Panc1 (cell line): ENCODE data around the gene FGGY. TPM values are rescaled to one million over a fixed set of nuclear protein-coding genes. Genes with fewer than 3 reads are reported as not detected.

Experiments used
- ATAC-seq: fragments of 200-7000 bp; cut with Tn5 transposase; 2 replicates; pipeline ENCODE4 v1.9.1; 2020; ENCODE audit warnings: mild to moderate bottlenecking, moderate library complexity
- BruUV-seq: library from RNA; stranded (reverse); fragments of 400-500 nt; replicated peaks from 2 replicates; lab custom pipeline; 2021; lab: Mats Ljungman, UMichigan
- CTCF ChIA-PET: fragments of 300-600 bp; sonication (Branson Sonifier 250); formaldehyde crosslinking; loops from one replicate; lab custom pipeline; 2022; ENCODE audit warnings: antibody characterized with exemption; lab: Charles Lee
- POLR2A ChIA-PET: fragments of 300-600 bp; sonication (Branson Sonifier 250); formaldehyde crosslinking; loops from one replicate; lab custom pipeline; 2022; ENCODE audit warnings: antibody characterized with exemption; lab: Charles Lee
- DNase-seq: peaks from one replicate; pipeline ENCODE4 v3.0.0-alpha.2; 2010; ENCODE audit warnings: low read depth, low spot score
- H3K27ac ChIP-seq: 2 replicates; pipeline ENCODE4 v1.5.1; 2011; ENCODE audit warnings: mild to moderate bottlenecking, low read length, inconsistent platforms
- H3K27me3 ChIP-seq: fragments of 200-500 bp; sonication (Bioruptor generic); 2 replicates; pipeline ENCODE4 v1.6.0; 2014; ENCODE audit warnings: low read length, inconsistent platforms; ENCODE audit not compliant: control insufficient read depth, insufficient read depth
- H3K36me3 ChIP-seq: fragments of 200-500 bp; sonication (Bioruptor generic); 2 replicates; pipeline ENCODE4 v1.5.1; 2014; ENCODE audit warnings: inconsistent platforms, mild to moderate bottlenecking, low read length, moderate library complexity; ENCODE audit not compliant: control insufficient read depth, insufficient read depth
- H3K4me1 ChIP-seq: 2 replicates; pipeline ENCODE4 v1.5.1; 2011; ENCODE audit warnings: inconsistent platforms, mild to moderate bottlenecking, low read length, moderate library complexity; ENCODE audit not compliant: control insufficient read depth, insufficient read depth
- H3K4me3 ChIP-seq, 2 experiments: 2 replicates each; pipeline ENCODE4 v1.5.1; 2011 to 2012; ENCODE audit warnings: low read depth in 2 of 2, low read length in 2 of 2, mild to moderate bottlenecking in 2 of 2, inconsistent platforms in 1 of 2, moderate library complexity in 1 of 2
- H3K9me3 ChIP-seq: fragments of 200-500 bp; sonication (Bioruptor generic); 2 replicates; pipeline ENCODE4 v1.5.1; 2014; ENCODE audit warnings: low read depth, mild to moderate bottlenecking, inconsistent platforms, low read length, moderate library complexity; ENCODE audit not compliant: control insufficient read depth, insufficient read depth
- POLR2AphosphoS5 ChIP-seq: IDR thresholded peaks from 2 replicates; pipeline ENCODE4 v1.6.1; 2012; ENCODE audit warnings: mild to moderate bottlenecking, low read depth, low read length, moderate library complexity
- SIN3A ChIP-seq: IDR thresholded peaks from 2 replicates; pipeline ENCODE4 v1.6.1; 2012; ENCODE audit warnings: low read depth, mild to moderate bottlenecking, low read length, moderate library complexity, borderline replicate concordance; ENCODE audit not compliant: insufficient read depth
- TCF7L2 ChIP-seq: IDR thresholded peaks from 2 replicates; pipeline ENCODE4 v1.6.1; 2011; ENCODE audit warnings: mild to moderate bottlenecking, low read depth, low read length, inconsistent platforms
- in situ Hi-C: cut with HindIII; loops from 2 replicates; pipeline ENCODE4 v1.10.0; 2016; ENCODE audit warnings: low sequenced_read_pairs, low pct_unique_long_range_greater_than_20kb
- intact Hi-C: fragments of 100-400 bp; cut with micrococcal nuclease; formaldehyde crosslinking; loops from one replicate; pipeline ENCODE4 v1.10.0; 2022; ENCODE audit not compliant: unreplicated experiment
- total RNA-seq: library from RNA; stranded (reverse); gene quantifications from one replicate; pipeline ENCODE4 v1.2.1, GENCODE V29; 2021; ENCODE audit not compliant: unreplicated experiment
- TF ChIP-seq, protein P1 (sequence below), 2 experiments: IDR thresholded peaks; 2 replicates each; pipeline ENCODE4 v1.6.1; 2011 to 2012; ENCODE audit warnings: low read depth in 2 of 2, control low read depth in 1 of 2, low read length in 1 of 2, mild to moderate bottlenecking in 1 of 2, moderate library complexity in 1 of 2; ENCODE audit not compliant: insufficient read depth in 1 of 2
- TF ChIP-seq, protein P2 (sequence below): fragments of 450-650 bp; IDR thresholded peaks from 2 replicates; pipeline ENCODE4 v1.5.1; 2017; ENCODE audit warnings: mild to moderate bottlenecking

FGGY gene
- total RNA-seq, 1 experiment from 2014 or later, result 15.5 TPM

- TF ChIP-seq, protein P1, sequence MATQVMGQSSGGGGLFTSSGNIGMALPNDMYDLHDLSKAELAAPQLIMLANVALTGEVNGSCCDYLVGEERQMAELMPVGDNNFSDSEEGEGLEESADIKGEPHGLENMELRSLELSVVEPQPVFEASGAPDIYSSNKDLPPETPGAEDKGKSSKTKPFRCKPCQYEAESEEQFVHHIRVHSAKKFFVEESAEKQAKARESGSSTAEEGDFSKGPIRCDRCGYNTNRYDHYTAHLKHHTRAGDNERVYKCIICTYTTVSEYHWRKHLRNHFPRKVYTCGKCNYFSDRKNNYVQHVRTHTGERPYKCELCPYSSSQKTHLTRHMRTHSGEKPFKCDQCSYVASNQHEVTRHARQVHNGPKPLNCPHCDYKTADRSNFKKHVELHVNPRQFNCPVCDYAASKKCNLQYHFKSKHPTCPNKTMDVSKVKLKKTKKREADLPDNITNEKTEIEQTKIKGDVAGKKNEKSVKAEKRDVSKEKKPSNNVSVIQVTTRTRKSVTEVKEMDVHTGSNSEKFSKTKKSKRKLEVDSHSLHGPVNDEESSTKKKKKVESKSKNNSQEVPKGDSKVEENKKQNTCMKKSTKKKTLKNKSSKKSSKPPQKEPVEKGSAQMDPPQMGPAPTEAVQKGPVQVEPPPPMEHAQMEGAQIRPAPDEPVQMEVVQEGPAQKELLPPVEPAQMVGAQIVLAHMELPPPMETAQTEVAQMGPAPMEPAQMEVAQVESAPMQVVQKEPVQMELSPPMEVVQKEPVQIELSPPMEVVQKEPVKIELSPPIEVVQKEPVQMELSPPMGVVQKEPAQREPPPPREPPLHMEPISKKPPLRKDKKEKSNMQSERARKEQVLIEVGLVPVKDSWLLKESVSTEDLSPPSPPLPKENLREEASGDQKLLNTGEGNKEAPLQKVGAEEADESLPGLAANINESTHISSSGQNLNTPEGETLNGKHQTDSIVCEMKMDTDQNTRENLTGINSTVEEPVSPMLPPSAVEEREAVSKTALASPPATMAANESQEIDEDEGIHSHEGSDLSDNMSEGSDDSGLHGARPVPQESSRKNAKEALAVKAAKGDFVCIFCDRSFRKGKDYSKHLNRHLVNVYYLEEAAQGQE (IDR thresholded peaks at IDR 0.05; ENCODE audit: insufficient read depth in 1 of 2, low read depth in 2 of 2, low read length in 1 of 2), result no peak
- no peak for TF ChIP-seq SIN3A
- TF ChIP-seq TCF7L2, result no peak
- TF ChIP-seq, protein P2, sequence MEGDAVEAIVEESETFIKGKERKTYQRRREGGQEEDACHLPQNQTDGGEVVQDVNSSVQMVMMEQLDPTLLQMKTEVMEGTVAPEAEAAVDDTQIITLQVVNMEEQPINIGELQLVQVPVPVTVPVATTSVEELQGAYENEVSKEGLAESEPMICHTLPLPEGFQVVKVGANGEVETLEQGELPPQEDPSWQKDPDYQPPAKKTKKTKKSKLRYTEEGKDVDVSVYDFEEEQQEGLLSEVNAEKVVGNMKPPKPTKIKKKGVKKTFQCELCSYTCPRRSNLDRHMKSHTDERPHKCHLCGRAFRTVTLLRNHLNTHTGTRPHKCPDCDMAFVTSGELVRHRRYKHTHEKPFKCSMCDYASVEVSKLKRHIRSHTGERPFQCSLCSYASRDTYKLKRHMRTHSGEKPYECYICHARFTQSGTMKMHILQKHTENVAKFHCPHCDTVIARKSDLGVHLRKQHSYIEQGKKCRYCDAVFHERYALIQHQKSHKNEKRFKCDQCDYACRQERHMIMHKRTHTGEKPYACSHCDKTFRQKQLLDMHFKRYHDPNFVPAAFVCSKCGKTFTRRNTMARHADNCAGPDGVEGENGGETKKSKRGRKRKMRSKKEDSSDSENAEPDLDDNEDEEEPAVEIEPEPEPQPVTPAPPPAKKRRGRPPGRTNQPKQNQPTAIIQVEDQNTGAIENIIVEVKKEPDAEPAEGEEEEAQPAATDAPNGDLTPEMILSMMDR, result no peak
- TF ChIP-seq POLR2AphosphoS5, result no peak
- no TSS peak for BruUV-seq
- Histone ChIP-seq H3K27me3 (no peaks in the 10 kb centered on the region), H3K9me3 (no peaks in the 10 kb centered on the region), H3K4me3 (no peak overlapping the region), H3K4me1 (no peaks in the 10 kb centered on the region), H3K27ac (no peak overlapping the region), H3K36me3 (no peaks in the 10 kb centered on the region)
- ChIA-PET POLR2A (no interaction called here), CTCF (no interaction called here)
- ATAC-seq, result no peak
- in situ Hi-C loops, result no loop called here
- no peak for DNase-seq
- intact Hi-C loops, result no loop called here
These were observed 268.9 kb downstream of the FGGY start for GRCh38 chr1:59565611-59566410.

- no peak for ATAC-seq
- no peak for DNase-seq
- H3K4me1 ChIP-seq, result no peaks in the 10 kb centered on the region
- H3K4me3 ChIP-seq, result no peak overlapping the region
- no peak overlapping the region for H3K27ac ChIP-seq
- no peak for TF ChIP-seq POLR2AphosphoS5
- TF ChIP-seq, protein P2, result peak; percentile 15; the same call in 1 of the 2 replicates
- H3K27me3 ChIP-seq, result no peaks in the 10 kb centered on the region
- H3K9me3 ChIP-seq, result no peaks in the 10 kb centered on the region
- H3K36me3 ChIP-seq, result no peaks in the 10 kb centered on the region
- intact Hi-C loops, result no loop called here
- ChIA-PET POLR2A (no interaction called here), CTCF (no interaction called here)
- no TSS peak for BruUV-seq
- in situ Hi-C loops, result no loop called here
These were observed 271.5 kb downstream of the FGGY start for GRCh38 chr1:59568158-59568935.
